ENCODE results near the gene ARG1.

- no peak for TF ChIP-seq CTCF (IDR thresholded peaks at IDR 0.05)
- TF ChIP-seq POLR2A (IDR thresholded peaks at IDR 0.05), result no peak
Observed at GRCh38 chr6:131565056-131565455, 8.0 kb upstream of the ARG1 start.
